Breast epithelium (tissue), 4 donors: ENCODE results near the gene ZNF213. TPM values are rescaled to one million over a fixed set of nuclear protein-coding genes. Genes with fewer than 3 reads are reported as not detected.
A peak's percentile ranks its signal among the peaks of the same experiment; 100 is the strongest.

Experiments
- DNase-seq, 2 donors: peaks; one replicate each; pipeline ENCODE4 v3.0.0-alpha.2; 2019; ENCODE audit warnings: low spot score in 2 of 2
- H3K27ac ChIP-seq, 2 donors: fragments of 200-600 bp; sonication (generic) in 1 of 2; one replicate each; pipeline ENCODE4 v1.5.1; 2016 to 2019; ENCODE audit warnings: mild to moderate bottlenecking in 1 of 2
- H3K27me3 ChIP-seq, 2 donors: fragments of 200-600 bp; sonication (generic) in 1 of 2; one replicate each; pipeline versions ENCODE4 v1.5.1 to v1.6.0; 2017 to 2019; ENCODE audit warnings: control low read depth in 1 of 2, mild to moderate bottlenecking in 1 of 2
- H3K36me3 ChIP-seq: fragments of 200-600 bp; one replicate; pipeline ENCODE4 v1.5.1; 2019
- H3K4me1 ChIP-seq, 2 donors: fragments of 200-600 bp; sonication (generic); one replicate each; pipeline ENCODE4 v1.5.1; 2016 to 2019; ENCODE audit warnings: control low read depth in 1 of 2
- H3K4me3 ChIP-seq, 3 donors: fragments of 200-600 bp; sonication (generic); 1 replicate in 2 of 3; 2 replicates in 1 of 3; pipeline ENCODE4 v1.5.1; 2016 to 2019; ENCODE audit warnings: mild to moderate bottlenecking in 3 of 3, moderate library complexity in 2 of 3
- H3K9me3 ChIP-seq, 2 donors: fragments of 200-600 bp; sonication (generic) in 1 of 2; one replicate each; pipeline ENCODE4 v1.5.1; 2016 to 2019; ENCODE audit warnings: control low read depth in 1 of 2
- POLR2A ChIP-seq: fragments of 450-650 bp; IDR thresholded peaks from one replicate; pipeline ENCODE4 v1.6.1; 2016; ENCODE audit warnings: antibody characterized with exemption, mild to moderate bottlenecking, moderate library complexity
- POLR2AphosphoS5 ChIP-seq, 3 donors: sonication (generic); formaldehyde crosslinking; IDR thresholded peaks; one replicate each; pipeline ENCODE4 v1.6.1; 2017; ENCODE audit warnings: antibody characterized with exemption in 3 of 3
- intact Hi-C: fragments of 100-400 bp; cut with DNase I; formaldehyde crosslinking; loops from one replicate; pipeline ENCODE4 v1.15.1; 2023; ENCODE audit warnings: low total_unique reads
- total RNA-seq, 3 donors: library from RNA; depleted of rRNA; stranded (reverse); fragments of >200 nt; gene quantifications; one replicate each; pipeline ENCODE4 v1.1.0, GENCODE V29; 2016
- TF ChIP-seq, protein P1 (sequence below), 3 donors: fragments of 450-650 bp; IDR thresholded peaks; one replicate each; pipeline ENCODE4 v1.5.1; 2016 to 2017; ENCODE audit warnings: antibody characterized with exemption in 3 of 3, mild to moderate bottlenecking in 3 of 3, moderate library complexity in 3 of 3

Gene ZNF213
- total RNA-seq, 3 donors from 2014 or later, result 4.0 to 5.6 (median 5.6) TPM

DNA sequence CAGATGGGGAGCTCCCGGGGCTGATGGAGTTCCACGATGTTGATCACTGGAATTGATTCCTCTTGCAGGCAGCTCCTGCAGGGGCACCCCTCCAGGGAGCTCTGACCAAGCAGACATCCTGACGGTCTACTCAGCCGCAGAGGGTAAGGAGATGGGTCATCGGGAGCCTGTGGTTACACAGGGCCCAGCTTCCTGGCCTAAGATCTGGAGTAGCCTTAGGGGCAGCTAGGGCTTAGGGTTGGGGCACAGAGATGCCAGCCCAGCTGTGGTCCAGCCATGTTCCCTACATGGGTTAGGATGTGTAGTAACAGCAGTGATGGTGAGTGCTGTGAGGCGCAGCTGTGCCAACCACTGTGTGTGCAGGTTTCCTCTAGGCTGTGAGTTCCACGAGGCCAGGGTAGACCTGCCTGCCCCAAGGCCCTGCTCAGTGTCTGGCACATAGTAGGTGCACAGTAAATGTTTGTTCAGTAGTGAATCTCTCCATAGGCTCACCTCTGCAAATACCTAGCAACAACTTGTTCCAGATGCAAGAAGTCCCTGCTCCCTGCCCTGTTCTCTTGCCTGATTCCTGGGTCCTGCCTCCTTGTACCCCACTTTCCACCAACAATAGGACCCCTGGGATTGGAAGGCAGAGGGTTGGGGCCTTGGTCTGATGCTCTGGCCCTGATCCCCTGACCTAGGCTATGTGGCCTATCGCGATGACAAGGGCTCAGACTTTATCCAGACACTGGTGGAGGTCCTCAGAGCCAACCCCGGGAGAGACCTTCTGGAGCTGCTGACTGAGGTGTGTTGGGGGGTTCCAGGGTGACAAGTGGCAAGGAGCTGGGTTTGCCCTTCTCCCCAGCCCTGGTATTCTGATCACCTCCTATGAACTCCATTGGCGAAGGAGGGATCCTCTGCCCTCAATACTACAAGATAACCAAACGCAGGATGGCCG lies 13.7 kb downstream of the ZNF213 start:
- no peak for DNase-seq
- no peaks in the 10 kb centered on the region for H3K36me3 ChIP-seq
- intact Hi-C loops, result no loop called here
- H3K27ac ChIP-seq, result no peak overlapping the region
- no peak for TF ChIP-seq POLR2AphosphoS5 (IDR thresholded peaks at IDR 0.05)
- no peak for TF ChIP-seq POLR2A
- TF ChIP-seq, protein P1, sequence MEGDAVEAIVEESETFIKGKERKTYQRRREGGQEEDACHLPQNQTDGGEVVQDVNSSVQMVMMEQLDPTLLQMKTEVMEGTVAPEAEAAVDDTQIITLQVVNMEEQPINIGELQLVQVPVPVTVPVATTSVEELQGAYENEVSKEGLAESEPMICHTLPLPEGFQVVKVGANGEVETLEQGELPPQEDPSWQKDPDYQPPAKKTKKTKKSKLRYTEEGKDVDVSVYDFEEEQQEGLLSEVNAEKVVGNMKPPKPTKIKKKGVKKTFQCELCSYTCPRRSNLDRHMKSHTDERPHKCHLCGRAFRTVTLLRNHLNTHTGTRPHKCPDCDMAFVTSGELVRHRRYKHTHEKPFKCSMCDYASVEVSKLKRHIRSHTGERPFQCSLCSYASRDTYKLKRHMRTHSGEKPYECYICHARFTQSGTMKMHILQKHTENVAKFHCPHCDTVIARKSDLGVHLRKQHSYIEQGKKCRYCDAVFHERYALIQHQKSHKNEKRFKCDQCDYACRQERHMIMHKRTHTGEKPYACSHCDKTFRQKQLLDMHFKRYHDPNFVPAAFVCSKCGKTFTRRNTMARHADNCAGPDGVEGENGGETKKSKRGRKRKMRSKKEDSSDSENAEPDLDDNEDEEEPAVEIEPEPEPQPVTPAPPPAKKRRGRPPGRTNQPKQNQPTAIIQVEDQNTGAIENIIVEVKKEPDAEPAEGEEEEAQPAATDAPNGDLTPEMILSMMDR (IDR thresholded peaks at IDR 0.05), result no peak
- no peaks in the 10 kb centered on the region for H3K9me3 ChIP-seq
- H3K4me3 ChIP-seq, result no peak overlapping the region
- no peaks in the 10 kb centered on the region for H3K4me1 ChIP-seq
- H3K27me3 ChIP-seq, result no peaks in the 10 kb centered on the region

DNA sequence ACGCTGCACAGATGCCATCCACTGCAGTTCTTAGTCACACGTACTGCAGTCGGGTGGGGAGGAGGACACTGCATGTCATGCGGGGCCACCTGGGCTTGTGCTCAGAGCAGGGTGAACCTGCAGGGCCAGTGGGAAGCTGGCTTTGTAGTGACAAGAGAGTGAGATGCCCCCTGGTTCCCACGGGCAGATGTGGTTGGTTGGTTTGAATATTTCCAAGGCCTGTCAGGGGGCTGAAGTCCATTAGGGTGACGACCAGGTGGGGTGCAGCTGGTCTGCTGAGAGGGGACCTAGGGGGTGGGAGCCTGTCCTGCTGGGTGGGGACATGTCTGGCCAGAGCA lies 14.3 kb downstream of the ZNF213 start:
- Histone ChIP-seq H3K27ac (peak overlapping the region; percentile 82 to 83), H3K27me3 (no peaks in the 10 kb centered on the region), H3K4me1 (no peaks in the 10 kb centered on the region), H3K9me3 (no peaks in the 10 kb centered on the region), H3K36me3 (no peaks in the 10 kb centered on the region), H3K4me3 (peak overlapping the region in 2 of 3 donors; percentile 53 to 76)
- intact Hi-C loops, result no loop called here
- TF ChIP-seq, protein P1 (IDR thresholded peaks at IDR 0.05), result no peak
- TF ChIP-seq POLR2AphosphoS5 (IDR thresholded peaks at IDR 0.05) (no peak), POLR2A (no peak)
- DNase-seq, result no peak

DNA sequence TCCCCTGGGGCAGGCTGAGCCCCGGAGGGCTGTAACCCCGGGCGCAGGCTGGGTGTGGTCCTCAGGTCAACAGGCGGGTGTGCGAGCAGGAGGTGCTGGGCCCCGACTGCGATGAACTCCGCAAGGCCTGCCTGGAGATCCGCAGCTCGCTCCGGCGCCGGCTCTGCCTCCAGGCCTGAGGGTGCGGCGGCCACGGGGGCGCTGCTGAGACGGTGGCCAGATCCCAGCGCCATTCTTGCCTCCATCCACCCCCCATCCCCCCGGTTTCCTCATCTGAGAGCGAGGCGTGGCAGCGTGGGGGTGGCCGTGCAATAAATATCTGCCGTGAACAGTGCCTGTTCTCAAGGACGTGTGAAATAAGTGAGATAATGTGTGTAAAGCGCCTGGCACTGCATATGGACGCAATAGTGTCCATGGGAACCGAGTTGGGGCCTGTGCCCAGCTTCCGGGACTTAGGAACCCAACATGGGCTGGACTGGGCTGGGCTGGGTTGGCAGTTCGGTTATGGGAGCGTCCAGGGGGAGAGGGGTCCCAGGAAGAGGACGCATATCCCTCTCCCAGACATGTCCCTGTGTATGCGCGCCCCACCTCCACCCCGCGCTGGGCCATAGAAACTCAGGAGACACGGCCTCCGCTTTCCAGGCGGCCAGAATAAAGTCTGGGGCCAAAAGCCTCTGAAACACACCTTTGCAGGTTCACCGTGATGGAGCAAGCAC lies 15.0 kb downstream of the ZNF213 start:
- TF ChIP-seq, protein P1 (IDR thresholded peaks at IDR 0.05), result peak in 1 of 3 donors; percentile 9
- no peak for TF ChIP-seq POLR2AphosphoS5 (IDR thresholded peaks at IDR 0.05)
- no peak for TF ChIP-seq POLR2A
- Histone ChIP-seq H3K4me3 (peak overlapping the region; percentile 53 to 76 (median 69)), H3K4me1 (no peaks in the 10 kb centered on the region), H3K27ac (peak overlapping the region; percentile 82 to 83), H3K27me3 (no peaks in the 10 kb centered on the region), H3K9me3 (no peaks in the 10 kb centered on the region), H3K36me3 (no peaks in the 10 kb centered on the region)
- intact Hi-C loops, result no loop called here
- DNase-seq, result peak in 1 of 2 donors; percentile 45

DNA sequence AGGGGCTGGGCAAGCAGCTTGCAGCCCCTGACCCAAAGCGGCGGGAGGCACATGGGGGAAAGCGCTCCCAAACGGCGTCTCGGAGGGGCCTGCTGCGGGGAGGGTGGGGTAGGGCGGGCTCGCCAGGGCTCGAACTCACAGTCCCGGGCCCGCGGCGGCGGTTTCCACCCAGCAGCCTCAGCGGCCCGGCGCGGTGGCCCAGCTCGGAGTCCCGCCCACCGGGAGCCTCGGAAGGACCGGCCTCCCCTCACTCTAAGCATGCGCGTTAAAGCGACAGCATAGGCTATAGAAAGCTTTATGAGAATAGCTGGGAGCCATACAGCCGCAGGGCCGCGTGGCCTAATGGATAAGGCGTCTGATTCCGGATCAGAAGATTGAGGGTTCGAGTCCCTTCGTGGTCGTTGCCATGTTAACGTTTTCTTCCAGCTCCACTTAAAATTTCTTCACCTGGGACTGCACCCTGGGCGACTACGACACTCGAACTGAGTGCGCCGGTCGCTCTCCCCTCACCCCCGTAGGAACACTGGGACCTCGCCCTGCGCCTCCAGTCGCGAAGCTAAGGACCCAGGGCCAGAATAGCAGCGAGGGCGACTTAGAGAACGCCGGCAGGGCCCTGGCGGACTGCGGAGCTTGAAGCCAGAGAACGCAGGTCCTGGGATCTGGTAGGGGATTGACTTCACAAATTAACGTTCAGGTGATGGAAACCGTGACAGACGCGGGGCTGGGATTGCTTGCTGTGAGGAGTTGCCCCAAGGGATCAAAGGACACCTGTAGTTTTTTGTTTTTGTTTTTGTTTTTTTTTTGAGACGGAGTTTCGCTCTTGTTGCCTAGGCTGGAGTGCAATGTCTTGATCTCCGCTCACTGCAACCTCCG lies 15.8 kb downstream of the ZNF213 start:
- Histone ChIP-seq H3K9me3 (no peaks in the 10 kb centered on the region), H3K36me3 (no peaks in the 10 kb centered on the region), H3K4me3 (peak overlapping the region; percentile 53 to 76 (median 69)), H3K4me1 (no peaks in the 10 kb centered on the region), H3K27me3 (no peaks in the 10 kb centered on the region), H3K27ac (peak overlapping the region; percentile 82 to 83)
- DNase-seq, result peak; percentile 95
- TF ChIP-seq POLR2AphosphoS5 (IDR thresholded peaks at IDR 0.05), result peak; percentile 77 to 90 (median 77)
- TF ChIP-seq, protein P1 (IDR thresholded peaks at IDR 0.05), result peak in 1 of 3 donors; percentile 7
- TF ChIP-seq POLR2A, result no peak
- intact Hi-C loops, result no loop called here
